B cell (primary cell): ENCODE results near the gene VAMP4. TPM values are rescaled to one million over a fixed set of nuclear protein-coding genes. Genes with fewer than 3 reads are reported as not detected.

Experiments used
- ATAC-seq: fragments of 200-7000 bp; cut with Tn5 transposase; one replicate; pipeline ENCODE4 v1.10.0; 2021; ENCODE audit warnings: low read depth, mild to moderate bottlenecking, moderate number of reproducible peaks, moderate library complexity
- CTCF ChIA-PET: fragments of 350-600 bp; sonication (Branson Sonifier 250); formaldehyde crosslinking; loops from one replicate; lab custom pipeline; 2021; ENCODE audit warnings: antibody characterized with exemption, inconsistent platforms; lab: Charles Lee
- POLR2A ChIA-PET: fragments of 350-600 bp; sonication (Branson Sonifier 250); formaldehyde crosslinking; loops from one replicate; lab custom pipeline; 2021; ENCODE audit warnings: antibody characterized with exemption; lab: Charles Lee
- DNase-seq: peaks from one replicate; pipeline ENCODE4 v3.0.0; 2013
- H2AFZ ChIP-seq: 2 replicates; pipeline ENCODE4 v1.6.1; 2012; ENCODE audit warnings: mild to moderate bottlenecking, low read depth, low read length; ENCODE audit not compliant: insufficient read depth, poor library complexity, severe bottlenecking
- H3K27ac ChIP-seq, 2 donors: 1 replicate in 1 of 2; 2 replicates in 1 of 2; pipeline ENCODE4 v1.5.1; 2012 to 2013; ENCODE audit warnings: low read length in 2 of 2, mild to moderate bottlenecking in 2 of 2, moderate library complexity in 1 of 2
- H3K27me3 ChIP-seq, 4 experiments: fragments of 200-600 bp in 1 of 4; sonication (generic) in 1 of 4; replicated peaks in 1 of 4; 1 replicate in 2 of 4; 2 replicates in 2 of 4; pipeline versions ENCODE4 v1.6.1 to v1.7.0; 2013 to 2016; ENCODE audit warnings: low read length in 3 of 4, mild to moderate bottlenecking in 2 of 4, mixed read lengths in 1 of 4, moderate library complexity in 1 of 4; ENCODE audit not compliant: insufficient read depth in 4 of 4, control insufficient read depth in 3 of 4; ENCODE audit errors: control extremely low read depth in 1 of 4
- H3K36me3 ChIP-seq, 2 experiments: replicated peaks in 1 of 2; 1 replicate in 1 of 2; 2 replicates in 1 of 2; pipeline versions ENCODE4 v1.6.1 to v1.7.1; 2013; ENCODE audit warnings: low read length in 1 of 2; ENCODE audit not compliant: insufficient read depth in 2 of 2, control insufficient read depth in 1 of 2; ENCODE audit errors: control extremely low read depth in 1 of 2, extremely low read depth in 1 of 2
- H3K4me1 ChIP-seq, 2 donors: fragments of 200-600 bp in 1 of 2; sonication (generic) in 1 of 2; 1 replicate in 1 of 2; 2 replicates in 1 of 2; pipeline versions ENCODE4 v1.5.1 to v1.6.1; 2013 to 2017; ENCODE audit warnings: low read length in 2 of 2; ENCODE audit not compliant: control insufficient read depth in 2 of 2, insufficient read depth in 2 of 2
- H3K4me2 ChIP-seq: replicated peaks from 2 replicates; pipeline ENCODE3; 2012; ENCODE audit warnings: mild to moderate bottlenecking, low read depth, low read length; ENCODE audit not compliant: poor library complexity, severe bottlenecking
- H3K4me3 ChIP-seq, 5 experiments: fragments of 200-600 bp in 1 of 5; sonication (generic) in 1 of 5; 1 replicate in 3 of 5; 2 replicates in 2 of 5; pipeline versions ENCODE4 v1.5.1 to v1.7.0; 2011 to 2016; ENCODE audit warnings: low read length in 4 of 5, mild to moderate bottlenecking in 4 of 5, low read depth in 2 of 5, control low read depth in 1 of 5, moderate library complexity in 1 of 5; ENCODE audit not compliant: insufficient read depth in 1 of 5; ENCODE audit errors: control extremely low read depth in 1 of 5, extremely low read depth in 1 of 5
- H3K79me2 ChIP-seq: fragments of 200-600 bp; sonication (generic); one replicate; pipeline ENCODE4 v1.6.0; 2016; ENCODE audit warnings: low read length; ENCODE audit not compliant: control insufficient read depth, insufficient read depth
- H3K9ac ChIP-seq: fragments of 200-600 bp; sonication (generic); 2 replicates; pipeline ENCODE4 v1.6.1; 2017; ENCODE audit warnings: mild to moderate bottlenecking, low read length, moderate library complexity
- H3K9me3 ChIP-seq, 3 donors: one replicate each; pipeline versions ENCODE4 v1.6.1 to v1.7.1; 2013; ENCODE audit warnings: low read length in 2 of 3; ENCODE audit not compliant: control insufficient read depth in 2 of 3, insufficient read depth in 1 of 3; ENCODE audit errors: control extremely low read depth in 1 of 3
- H4K20me1 ChIP-seq: 2 replicates; pipeline ENCODE4 v1.6.0; 2012; ENCODE audit warnings: mild to moderate bottlenecking, low read length; ENCODE audit not compliant: insufficient read depth, control insufficient read depth, poor library complexity, severe bottlenecking
- H3K27ac Mint-ChIP-seq: one replicate; pipeline ENCODE4 v1.8.0; 2021; ENCODE audit warnings: mixed read lengths
- H3K27me3 Mint-ChIP-seq: one replicate; pipeline ENCODE4 v1.8.0; 2021; ENCODE audit warnings: mixed read lengths
- H3K4me1 Mint-ChIP-seq: one replicate; pipeline ENCODE4 v1.8.0; 2021; ENCODE audit warnings: mixed read lengths
- H3K4me3 Mint-ChIP-seq: one replicate; pipeline ENCODE4 v1.8.0; 2021; ENCODE audit warnings: mixed read lengths
- H3K9me3 Mint-ChIP-seq: one replicate; pipeline ENCODE4 v1.8.0; 2022; ENCODE audit warnings: mixed read lengths; ENCODE audit not compliant: insufficient read depth
- CTCF ChIP-seq: fragments of 200-600 bp; IDR thresholded peaks from one replicate; pipeline ENCODE4 v1.8.0; 2022; ENCODE audit warnings: antibody characterized with exemption, mild to moderate bottlenecking
- EZH2 ChIP-seq: IDR thresholded peaks from 2 replicates; pipeline ENCODE4 v1.6.1; 2012; ENCODE audit warnings: borderline replicate concordance, low read depth, mild to moderate bottlenecking, moderate library complexity, low read length; ENCODE audit not compliant: insufficient read depth, poor library complexity, severe bottlenecking
- WGBS: methylation state at CpG from one replicate; pipeline ENCODE4 v1.1.5; 2013; ENCODE audit warnings: missing lambda C conversion rate; ENCODE audit not compliant: insufficient coverage; 5-methylcytosine and 5-hydroxymethylcytosine counted together
- intact Hi-C: fragments of 100-400 bp; cut with micrococcal nuclease; formaldehyde crosslinking; loops from one replicate; pipeline ENCODE4 v1.10.0; 2022
- polyA plus RNA-seq: library from polyadenylated mRNA; depleted of rRNA; stranded (reverse); fragments of >200 nt; gene quantifications from 2 replicates; pipeline ENCODE4 v1.2.3, GENCODE V29; 2012
- total RNA-seq, 2 donors: library from RNA; stranded (reverse); fragments of 120-200 nt in 1 of 2; gene quantifications; 1 replicate in 1 of 2; 2 replicates in 1 of 2; pipeline versions ENCODE4 v1.2.3 to v1.2.4, GENCODE V29; 2013 to 2022

VAMP4 gene
- total and polyA plus RNA-seq, 2 donors (not counting 1 experiment from before 2014, with no cell fraction given) = 11.6 to 21.8 TPM

DNA sequence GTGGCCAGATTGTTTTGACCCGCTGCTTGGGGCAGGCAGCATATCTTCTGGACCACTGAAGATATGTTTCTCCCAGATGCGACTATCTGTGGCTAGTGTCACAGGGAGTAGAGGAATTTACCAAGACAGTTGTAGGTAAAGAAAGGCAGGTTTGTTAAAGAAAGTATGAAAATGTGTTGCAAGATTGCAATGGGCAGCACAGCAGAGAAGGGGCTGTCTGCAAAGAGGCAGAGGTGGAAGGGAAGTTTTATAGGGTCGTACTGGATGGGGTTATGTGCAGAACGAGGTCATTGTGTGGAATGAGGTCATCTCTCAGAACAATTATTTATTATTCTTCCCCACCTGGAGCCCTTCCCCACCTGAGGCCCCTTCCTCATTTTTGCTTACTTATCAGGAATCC lies 15.0 kb upstream of the VAMP4 start:
- H3K9me3 Mint-ChIP-seq = no peaks in the 10 kb centered on the region
- no peaks in the 10 kb centered on the region for H3K4me1 ChIP-seq
- intact Hi-C loops = no loop called here
- ChIA-PET CTCF (interaction anchor here (0.5 kb wide), 1 partner anchor 15 kb away, joined by 3 read pairs; no protein-coding TSS in a partner anchor), POLR2A (no interaction called here)
- no peak overlapping the region for H3K27ac Mint-ChIP-seq
- H3K4me3 Mint-ChIP-seq = no peak overlapping the region
- peaks cover 29% of the 10 kb centered on the region for H3K27me3 Mint-ChIP-seq
- no peak overlapping the region for H3K9ac ChIP-seq
- H3K79me2 ChIP-seq = no peaks in the 10 kb centered on the region
- no peak overlapping the region for H2AFZ ChIP-seq
- H3K4me1 Mint-ChIP-seq = no peaks in the 10 kb centered on the region
- peaks cover 0 to 5% (median 0%) of the 10 kb centered on the region in 4 experiments for H3K27me3 ChIP-seq
- WGBS = 93% methylated on average over 2 of the region's 4 CpGs
- H3K4me3 ChIP-seq = no peak overlapping the region
- no peak overlapping the region for H3K27ac ChIP-seq
- TF ChIP-seq CTCF (no peak), EZH2 (no peak)
- no peak overlapping the region for H3K4me2 ChIP-seq
- no peaks in the 10 kb centered on the region for H3K36me3 ChIP-seq
- DNase-seq = no peak
- H4K20me1 ChIP-seq = no peaks in the 10 kb centered on the region
- no peaks in the 10 kb centered on the region for H3K9me3 ChIP-seq
- no peak for ATAC-seq

- peaks cover 0 to 5% (median 0%) of the 10 kb centered on the region in 4 experiments for H3K27me3 ChIP-seq
- H3K4me2 ChIP-seq = no peak overlapping the region
- Mint-ChIP-seq H3K4me1 (no peaks in the 10 kb centered on the region), H3K27me3 (peaks cover 33% of the 10 kb centered on the region), H3K27ac (no peak overlapping the region), H3K4me3 (no peak overlapping the region), H3K9me3 (no peaks in the 10 kb centered on the region)
- 100% methylated on average over 1 of the region's 1 CpG for WGBS
- H2AFZ ChIP-seq = no peak overlapping the region
- H3K36me3 ChIP-seq = no peaks in the 10 kb centered on the region
- CTCF ChIA-PET = no interaction called here
- ATAC-seq (no peak), DNase-seq (no peak)
- no peaks in the 10 kb centered on the region for H3K9me3 ChIP-seq
- H3K79me2 ChIP-seq = no peaks in the 10 kb centered on the region
- POLR2A ChIA-PET = no interaction called here
- no peak overlapping the region for H3K4me3 ChIP-seq
- H3K27ac ChIP-seq = no peak overlapping the region
- TF ChIP-seq CTCF (no peak), EZH2 (no peak)
- H3K4me1 ChIP-seq = no peaks in the 10 kb centered on the region
- no peaks in the 10 kb centered on the region for H4K20me1 ChIP-seq
- H3K9ac ChIP-seq = no peak overlapping the region
- intact Hi-C loops = no loop called here
These were observed 13.1 kb upstream of the VAMP4 start for GRCh38 chr1:171754971-171755370.
